Activated CD8-positive, alpha-beta memory T cell treated with anti-CD3 and anti-CD28 coated beads, Interleukin-2, amount 10 ng/mL, durations not matched to agents 7 days and 5 days (primary cell): ENCODE data around the gene FAH. TPM values are rescaled to one million over a fixed set of nuclear protein-coding genes. Genes with fewer than 3 reads are reported as not detected.
A peak's percentile ranks its signal among the peaks of the same experiment; 100 is the strongest.

Experiments used
- ATAC-seq: fragments of 150-1000 bp; cut with Tn5 transposase; one replicate; pipeline ENCODE4 v1.10.0; 2021; ENCODE audit warnings: moderate library complexity
- CTCF ChIA-PET: fragments of 350-600 bp; sonication (Branson Sonifier 250); formaldehyde crosslinking; loops from one replicate; lab custom pipeline; 2021; ENCODE audit warnings: antibody characterized with exemption; lab: Charles Lee
- DNase-seq: peaks from one replicate; pipeline ENCODE4 v3.0.0-alpha.2; 2020
- H3K27ac Mint-ChIP-seq: one replicate; pipeline ENCODE4 v1.8.0; 2021; ENCODE audit warnings: mild to moderate bottlenecking, mixed read lengths
- H3K27me3 Mint-ChIP-seq: one replicate; pipeline ENCODE4 v1.8.0; 2021; ENCODE audit warnings: mixed read lengths
- H3K36me3 Mint-ChIP-seq: one replicate; pipeline ENCODE4 v1.8.0; 2021; ENCODE audit warnings: mild to moderate bottlenecking, mixed read lengths
- H3K4me1 Mint-ChIP-seq: one replicate; pipeline ENCODE4 v1.8.0; 2021; ENCODE audit warnings: mixed read lengths
- H3K4me3 Mint-ChIP-seq: one replicate; pipeline ENCODE4 v1.8.0; 2021; ENCODE audit warnings: mild to moderate bottlenecking, moderate library complexity, mixed read lengths
- H3K9me3 Mint-ChIP-seq: one replicate; pipeline ENCODE4 v1.8.0; 2022; ENCODE audit warnings: low read depth, mixed read lengths
- total RNA-seq, 2 experiments: library from RNA; stranded (reverse); gene quantifications; one replicate each; pipeline ENCODE4 v1.2.3, GENCODE V29; 2021

Gene FAH
- total RNA-seq, 2 experiments from 2014 or later = 69.0 to 71.6 TPM

DNA sequence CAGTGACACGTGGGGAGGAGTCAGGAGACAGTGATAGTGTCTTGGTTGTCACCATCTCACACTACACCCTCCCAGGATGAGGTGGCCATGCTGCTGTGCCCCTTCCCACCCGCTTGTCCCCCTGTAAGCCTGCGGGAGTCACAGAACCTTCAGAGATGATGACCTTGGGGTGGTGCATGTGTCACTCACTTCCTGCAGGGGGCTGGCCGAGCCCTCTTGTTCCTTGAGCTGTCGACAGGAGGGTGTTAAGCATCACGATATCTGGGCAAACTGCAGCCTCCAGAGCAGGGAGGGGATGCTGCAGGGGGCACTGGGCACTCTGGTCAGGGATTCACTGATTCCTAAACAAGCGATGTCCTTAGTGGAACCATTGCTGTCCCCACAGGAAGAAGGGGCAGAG lies 27.7 kb downstream of the FAH start:
- Mint-ChIP-seq H3K36me3 (peaks cover 45% of the 10 kb centered on the region), H3K27ac (no peak overlapping the region), H3K9me3 (no peaks in the 10 kb centered on the region), H3K4me1 (no peaks in the 10 kb centered on the region), H3K4me3 (no peak overlapping the region), H3K27me3 (no peaks in the 10 kb centered on the region)
- DNase-seq (no peak), ATAC-seq (no peak)
- CTCF ChIA-PET = interaction anchor here (1.9 kb wide), 1 partner anchor 8 kb away, joined by 6 read pairs; no protein-coding TSS in a partner anchor

DNA sequence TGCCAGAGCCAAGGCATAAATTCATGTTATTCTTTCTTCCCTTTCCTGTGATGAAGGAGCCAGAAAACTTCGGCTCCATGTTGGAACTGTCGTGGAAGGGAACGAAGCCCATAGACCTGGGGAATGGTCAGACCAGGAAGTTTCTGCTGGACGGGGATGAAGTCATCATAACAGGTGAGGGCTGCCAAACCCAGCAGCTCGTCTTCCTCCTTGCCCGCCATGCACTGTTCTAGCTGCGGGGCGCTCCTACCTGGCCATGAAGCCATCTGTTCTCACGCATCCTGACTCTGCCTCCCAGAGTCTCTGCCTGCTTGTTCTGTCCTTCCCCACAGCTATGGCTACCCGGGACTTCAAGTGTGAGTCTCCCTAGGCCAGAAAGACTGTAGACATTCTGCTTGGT lies 28.2 kb downstream of the FAH start:
- DNase-seq = no peak
- H3K27me3 Mint-ChIP-seq = no peaks in the 10 kb centered on the region
- no peaks in the 10 kb centered on the region for H3K4me1 Mint-ChIP-seq
- H3K4me3 Mint-ChIP-seq = no peak overlapping the region
- H3K36me3 Mint-ChIP-seq = peaks cover 47% of the 10 kb centered on the region
- H3K27ac Mint-ChIP-seq = no peak overlapping the region
- no peaks in the 10 kb centered on the region for H3K9me3 Mint-ChIP-seq
- CTCF ChIA-PET = interaction anchor here (1.9 kb wide), 1 partner anchor 8 kb away, joined by 6 read pairs; no protein-coding TSS in a partner anchor
- no peak for ATAC-seq

DNA sequence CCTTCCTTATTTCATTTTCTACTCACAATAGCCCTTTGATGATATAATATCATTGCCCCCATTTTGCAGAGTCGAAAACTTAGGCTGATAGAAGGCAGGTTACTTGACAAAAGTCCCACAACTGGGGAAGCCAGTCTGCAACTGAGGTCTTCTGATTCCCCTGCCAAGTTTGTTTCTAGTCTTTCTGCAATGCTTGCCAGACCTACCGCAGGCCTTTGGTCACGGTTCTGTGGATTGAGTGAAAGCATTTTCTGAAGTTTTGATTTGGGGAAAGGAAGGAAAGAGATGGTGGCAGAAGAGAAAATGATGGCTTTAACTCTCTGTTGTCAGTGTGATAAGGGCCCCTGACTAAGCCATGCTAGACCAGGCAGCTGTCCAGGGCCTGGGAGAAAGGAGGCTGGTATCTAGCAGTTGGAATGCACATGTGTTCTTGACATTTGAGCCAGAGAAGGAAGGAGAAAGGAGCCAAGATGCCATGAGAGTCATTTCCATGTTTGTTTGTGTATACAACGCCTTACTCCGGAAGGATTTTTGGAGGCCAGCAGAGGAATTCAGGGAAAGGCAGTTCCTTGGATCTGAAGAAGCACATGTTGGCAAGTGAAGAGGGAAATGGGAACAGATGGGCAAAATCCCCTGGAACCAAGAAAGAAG lies 29.9 kb downstream of the FAH start:
- H3K9me3 Mint-ChIP-seq = no peaks in the 10 kb centered on the region
- no peaks in the 10 kb centered on the region for H3K27me3 Mint-ChIP-seq
- H3K27ac Mint-ChIP-seq = no peak overlapping the region
- CTCF ChIA-PET = no interaction called here
- no peak for DNase-seq
- H3K4me3 Mint-ChIP-seq = no peak overlapping the region
- peaks cover 48% of the 10 kb centered on the region for H3K36me3 Mint-ChIP-seq
- no peaks in the 10 kb centered on the region for H3K4me1 Mint-ChIP-seq
- no peak for ATAC-seq

DNA sequence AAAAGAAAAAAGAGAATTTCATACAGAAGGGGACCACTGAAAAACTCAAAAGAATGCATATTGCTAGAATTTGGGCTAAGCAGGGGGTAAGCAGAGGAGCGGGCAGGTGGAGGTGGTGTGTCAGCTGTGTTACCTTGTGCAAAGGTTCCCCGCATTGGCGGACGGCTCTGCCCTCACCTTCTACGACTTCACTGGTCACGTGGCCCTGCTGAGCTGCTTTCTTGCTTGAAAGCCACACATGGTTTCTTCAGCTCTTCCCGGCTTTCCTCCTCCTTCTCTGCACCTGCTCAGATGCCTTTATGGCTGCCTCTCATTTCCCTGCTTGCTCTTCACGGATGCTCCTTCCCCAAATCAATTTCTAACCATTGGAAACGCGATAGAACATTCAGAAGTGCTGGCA lies 30.5 kb downstream of the FAH start:
- no peak overlapping the region for H3K4me3 Mint-ChIP-seq
- ATAC-seq (no peak), DNase-seq (no peak)
- no peaks in the 10 kb centered on the region for H3K9me3 Mint-ChIP-seq
- peaks cover 47% of the 10 kb centered on the region for H3K36me3 Mint-ChIP-seq
- no peak overlapping the region for H3K27ac Mint-ChIP-seq
- no peaks in the 10 kb centered on the region for H3K27me3 Mint-ChIP-seq
- H3K4me1 Mint-ChIP-seq = no peaks in the 10 kb centered on the region
- CTCF ChIA-PET = no interaction called here

DNA sequence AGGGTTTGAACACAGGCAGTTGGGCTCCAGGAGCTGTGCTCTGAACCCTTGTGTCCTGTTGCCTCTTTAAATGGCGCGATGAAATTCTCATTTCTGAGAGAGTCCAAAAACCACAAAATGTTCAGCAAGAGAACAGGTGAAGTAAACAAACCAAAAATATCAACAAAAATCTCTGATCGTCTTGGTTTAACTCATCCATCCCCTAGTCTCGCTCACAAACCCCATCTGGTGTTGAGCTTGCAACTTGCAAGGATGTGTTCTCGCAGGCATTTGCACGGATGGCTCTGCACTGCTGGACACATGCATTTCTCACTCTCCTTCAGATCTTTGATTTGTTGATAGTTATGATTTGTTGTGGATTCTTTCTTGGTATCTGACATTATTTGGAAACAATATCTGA lies 31.1 kb downstream of the FAH start:
- Mint-ChIP-seq H3K9me3 (no peaks in the 10 kb centered on the region), H3K36me3 (peaks cover 49% of the 10 kb centered on the region), H3K4me3 (no peak overlapping the region), H3K27ac (no peak overlapping the region), H3K27me3 (no peaks in the 10 kb centered on the region), H3K4me1 (no peaks in the 10 kb centered on the region)
- DNase-seq = no peak
- CTCF ChIA-PET = no interaction called here
- ATAC-seq = no peak

DNA sequence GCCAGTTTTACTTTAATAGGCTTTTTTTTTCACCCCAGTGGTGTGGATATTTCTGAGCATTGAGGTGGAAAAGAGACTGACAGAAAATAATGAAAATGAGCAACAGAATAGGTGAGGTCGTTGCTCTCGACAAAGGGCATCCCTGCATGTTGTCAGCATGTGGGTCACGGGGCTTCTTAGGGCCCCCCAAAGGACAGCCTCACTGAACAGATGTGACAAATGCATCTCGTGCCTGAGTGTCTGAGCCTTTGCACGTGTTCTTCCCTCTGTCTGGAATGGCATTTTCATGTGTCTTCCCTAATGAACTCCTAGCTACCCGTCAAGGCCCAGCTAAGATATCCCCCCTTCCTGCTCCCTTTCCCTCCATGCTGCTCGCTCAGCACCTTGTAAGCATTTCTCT lies 31.8 kb downstream of the FAH start:
- Mint-ChIP-seq H3K4me1 (no peaks in the 10 kb centered on the region), H3K9me3 (no peaks in the 10 kb centered on the region), H3K4me3 (no peak overlapping the region), H3K27ac (no peak overlapping the region), H3K27me3 (no peaks in the 10 kb centered on the region), H3K36me3 (peaks cover 50% of the 10 kb centered on the region)
- no peak for ATAC-seq
- no peak for DNase-seq
- CTCF ChIA-PET = no interaction called here

DNA sequence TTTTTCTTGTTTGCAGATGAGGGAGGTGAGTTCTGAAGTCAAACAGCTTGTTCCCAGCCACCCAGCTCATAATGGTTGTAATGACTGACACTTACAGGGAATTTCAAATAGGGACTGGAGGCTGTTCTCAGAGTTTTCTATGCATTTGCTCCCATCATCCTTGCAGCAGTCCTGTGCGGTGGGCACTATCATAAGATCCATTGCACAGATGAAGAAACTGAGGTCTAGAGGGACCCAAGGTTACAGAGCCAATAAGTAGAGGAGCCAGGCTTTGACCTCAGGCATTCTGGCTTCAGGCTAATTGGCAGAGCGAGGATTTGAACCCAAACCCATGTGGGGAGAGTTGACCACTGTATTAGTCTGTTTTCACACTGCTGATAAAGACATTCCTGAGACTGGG lies 32.4 kb downstream of the FAH start:
- Mint-ChIP-seq H3K9me3 (no peaks in the 10 kb centered on the region), H3K4me3 (no peak overlapping the region), H3K36me3 (peaks cover 50% of the 10 kb centered on the region), H3K27me3 (no peaks in the 10 kb centered on the region), H3K4me1 (no peaks in the 10 kb centered on the region), H3K27ac (no peak overlapping the region)
- CTCF ChIA-PET = no interaction called here
- ATAC-seq (no peak), DNase-seq (no peak)

DNA sequence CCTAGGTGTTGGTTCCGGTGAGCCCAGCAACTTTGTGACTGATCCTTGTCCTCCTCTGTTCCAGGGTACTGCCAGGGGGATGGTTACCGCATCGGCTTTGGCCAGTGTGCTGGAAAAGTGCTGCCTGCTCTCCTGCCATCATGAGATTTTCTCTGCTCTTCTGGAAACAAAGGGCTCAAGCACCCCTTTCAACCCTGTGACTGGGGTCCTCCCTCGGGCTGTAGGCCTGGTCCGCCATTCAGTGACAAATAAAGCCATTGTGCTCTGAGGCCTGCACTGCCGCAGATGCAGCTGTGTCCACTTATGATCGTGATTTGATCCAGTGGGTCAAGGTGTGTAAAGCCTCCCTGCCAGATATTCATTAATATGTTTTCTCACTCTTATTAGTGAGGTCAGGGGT lies 33.3 kb downstream of the FAH start:
- H3K36me3 Mint-ChIP-seq = peaks cover 48% of the 10 kb centered on the region
- H3K9me3 Mint-ChIP-seq = no peaks in the 10 kb centered on the region
- CTCF ChIA-PET = no interaction called here
- no peaks in the 10 kb centered on the region for H3K4me1 Mint-ChIP-seq
- no peaks in the 10 kb centered on the region for H3K27me3 Mint-ChIP-seq
- ATAC-seq (no peak), DNase-seq (no peak)
- no peak overlapping the region for H3K4me3 Mint-ChIP-seq
- no peak overlapping the region for H3K27ac Mint-ChIP-seq

DNA sequence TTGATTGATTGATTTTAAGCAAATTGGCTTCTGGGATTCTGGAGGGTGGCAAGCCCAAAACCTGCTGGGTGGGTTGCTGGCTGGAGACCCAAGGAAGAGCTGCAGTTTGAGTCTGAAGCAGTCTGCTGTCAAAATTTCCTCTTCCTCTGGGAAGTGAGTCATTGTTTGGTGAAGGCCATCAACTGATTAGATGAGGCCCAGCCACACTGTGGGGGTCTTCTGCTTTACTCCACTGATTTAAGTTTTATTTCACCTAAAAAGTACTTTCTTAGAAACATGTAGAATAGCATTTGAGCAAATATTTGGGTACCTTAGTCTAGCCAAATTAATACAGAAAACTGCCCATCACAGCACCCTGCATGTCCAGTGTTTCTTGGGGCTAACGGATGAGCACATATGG lies 33.8 kb downstream of the FAH start:
- no peak for ATAC-seq
- H3K4me3 Mint-ChIP-seq = no peak overlapping the region
- no peaks in the 10 kb centered on the region for H3K4me1 Mint-ChIP-seq
- CTCF ChIA-PET = no interaction called here
- H3K27ac Mint-ChIP-seq = no peak overlapping the region
- DNase-seq = no peak
- no peaks in the 10 kb centered on the region for H3K9me3 Mint-ChIP-seq
- H3K27me3 Mint-ChIP-seq = no peaks in the 10 kb centered on the region
- H3K36me3 Mint-ChIP-seq = peaks cover 48% of the 10 kb centered on the region

DNA sequence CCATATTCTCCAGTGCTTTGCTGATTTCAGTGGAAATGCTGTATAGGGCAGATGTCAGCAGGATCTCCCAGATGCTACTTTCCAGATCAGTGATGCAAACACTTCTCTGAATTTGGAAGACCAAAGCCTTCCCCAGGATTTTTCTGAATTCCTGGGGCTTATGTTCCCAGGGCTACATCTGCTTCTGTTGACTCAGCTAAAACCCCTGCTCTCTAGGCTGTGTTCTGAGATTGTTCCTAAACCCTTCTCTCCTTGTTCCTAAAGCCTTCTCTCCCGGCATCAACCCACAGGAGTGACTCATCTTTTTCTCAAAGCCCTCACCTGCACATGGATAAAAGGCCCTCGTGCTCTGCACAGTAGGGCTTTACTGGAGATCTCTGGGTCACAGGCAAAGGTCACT lies 35.5 kb downstream of the FAH start:
- Mint-ChIP-seq H3K27ac (no peak overlapping the region), H3K4me1 (no peaks in the 10 kb centered on the region), H3K4me3 (no peak overlapping the region), H3K27me3 (no peaks in the 10 kb centered on the region), H3K36me3 (peaks cover 38% of the 10 kb centered on the region), H3K9me3 (no peaks in the 10 kb centered on the region)
- ATAC-seq = no peak
- no peak for DNase-seq
- CTCF ChIA-PET = no interaction called here

DNA sequence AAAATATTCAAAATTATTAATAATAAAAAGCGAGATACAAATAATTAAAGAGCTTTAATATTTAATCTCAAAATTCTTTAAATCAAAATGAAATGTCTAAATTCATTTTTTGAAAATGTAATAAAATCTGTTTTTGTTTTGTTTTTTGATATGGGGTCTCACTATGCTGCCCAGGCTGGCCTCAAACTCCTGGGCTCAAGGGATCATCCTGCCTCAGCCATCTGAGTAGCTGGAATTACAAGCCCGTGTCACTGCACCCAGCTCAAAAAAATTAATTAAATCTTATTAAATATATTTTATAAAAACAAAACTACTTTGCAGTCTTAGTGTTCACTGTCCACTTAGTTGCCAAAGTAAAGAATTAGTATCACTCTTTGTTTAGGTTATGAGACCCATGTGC lies 38.4 kb downstream of the FAH start:
- Mint-ChIP-seq H3K36me3 (peaks cover 15% of the 10 kb centered on the region), H3K4me1 (no peaks in the 10 kb centered on the region), H3K27me3 (no peaks in the 10 kb centered on the region), H3K4me3 (no peak overlapping the region), H3K27ac (no peak overlapping the region), H3K9me3 (no peaks in the 10 kb centered on the region)
- ATAC-seq (no peak), DNase-seq (no peak)
- CTCF ChIA-PET = no interaction called here

DNA sequence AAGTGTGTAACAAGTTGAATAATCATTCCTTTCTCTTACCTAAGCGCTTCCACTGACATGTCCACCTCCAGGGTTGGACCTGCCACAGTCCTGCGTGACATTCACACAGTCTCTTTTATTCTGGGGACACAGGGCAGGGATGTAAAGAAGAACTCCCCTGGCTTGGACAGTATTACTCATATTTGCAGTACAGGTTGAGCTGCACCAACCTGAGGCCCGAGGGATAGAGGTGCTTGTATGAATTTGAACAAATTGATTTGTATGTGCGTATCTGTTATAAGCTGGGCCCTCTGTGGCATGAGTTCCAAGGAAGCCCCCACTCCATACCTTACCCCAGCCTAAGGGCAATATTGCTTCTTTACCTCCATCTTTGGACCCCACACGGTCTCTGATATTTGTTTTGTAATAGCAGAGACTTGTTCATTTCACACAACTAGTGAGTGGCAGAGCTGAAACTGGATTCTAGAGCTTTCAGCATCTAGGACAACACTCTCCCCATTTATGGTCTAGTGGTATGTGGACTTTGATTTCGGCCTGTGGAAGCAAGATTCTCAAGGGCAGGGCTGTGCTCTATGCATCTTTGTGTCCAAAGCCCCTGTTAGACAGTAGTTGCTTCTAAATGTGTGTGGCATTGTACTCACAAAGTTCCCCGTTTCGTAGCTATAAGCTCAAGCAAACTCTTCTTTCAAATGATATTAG lies 39.2 kb downstream of the FAH start:
- Mint-ChIP-seq H3K4me1 (no peaks in the 10 kb centered on the region), H3K4me3 (no peak overlapping the region), H3K36me3 (peaks cover 8% of the 10 kb centered on the region), H3K27ac (no peak overlapping the region), H3K27me3 (no peaks in the 10 kb centered on the region), H3K9me3 (no peaks in the 10 kb centered on the region)
- DNase-seq (no peak), ATAC-seq (no peak)
- CTCF ChIA-PET = no interaction called here

DNA sequence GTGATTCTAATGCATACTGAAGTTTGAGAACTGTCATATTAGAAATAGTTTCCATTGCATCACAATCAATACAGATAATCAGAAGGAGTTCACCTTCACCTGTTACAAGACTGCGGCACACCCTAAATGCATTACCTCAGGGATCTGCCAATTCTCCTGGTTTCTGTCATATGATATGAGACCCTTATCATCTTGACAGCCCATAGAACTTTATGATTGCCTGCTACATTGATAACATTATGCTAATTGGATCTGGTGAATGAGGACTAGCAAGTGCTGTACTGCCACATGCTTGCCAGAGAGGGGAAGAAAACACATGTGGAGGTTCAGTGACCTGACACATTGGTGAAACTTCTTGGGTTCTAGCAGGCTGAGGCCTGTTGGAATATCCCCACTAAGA lies 41.4 kb downstream of the FAH start:
- Mint-ChIP-seq H3K36me3 (no peaks in the 10 kb centered on the region), H3K9me3 (no peaks in the 10 kb centered on the region), H3K27me3 (no peaks in the 10 kb centered on the region), H3K4me3 (no peak overlapping the region), H3K27ac (no peak overlapping the region), H3K4me1 (no peaks in the 10 kb centered on the region)
- CTCF ChIA-PET = no interaction called here
- DNase-seq (no peak), ATAC-seq (no peak)

DNA sequence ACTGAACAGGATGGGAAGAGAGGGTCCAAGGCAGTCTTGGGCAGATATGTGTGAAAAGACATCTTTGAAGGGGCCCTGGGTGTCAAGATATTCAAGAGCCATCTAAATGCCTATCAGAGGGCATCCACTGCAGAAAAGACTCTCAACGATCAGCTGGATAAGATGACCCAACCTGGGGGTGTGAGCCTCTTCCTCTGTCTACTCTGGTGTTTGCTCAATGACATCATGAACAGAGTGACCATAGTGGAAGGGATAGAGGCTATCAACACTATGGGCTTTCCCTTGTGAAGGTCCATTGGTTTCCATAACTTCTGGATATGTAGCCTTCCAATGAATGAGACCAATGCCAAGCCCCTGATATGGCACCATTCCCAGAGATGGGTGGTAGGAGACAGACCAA lies 42.1 kb downstream of the FAH start:
- CTCF ChIA-PET = no interaction called here
- Mint-ChIP-seq H3K27ac (no peak overlapping the region), H3K36me3 (no peaks in the 10 kb centered on the region), H3K4me3 (no peak overlapping the region), H3K9me3 (no peaks in the 10 kb centered on the region), H3K4me1 (no peaks in the 10 kb centered on the region), H3K27me3 (no peaks in the 10 kb centered on the region)
- DNase-seq (peak; percentile 5), ATAC-seq (no peak)
